ENCODE data around the gene NES. TPM values are rescaled to one million over a fixed set of nuclear protein-coding genes. Genes with fewer than 3 reads are reported as not detected.

The NES gene
- total and polyA plus RNA-seq, 2 of the 8 experiments (the other 6 are each of a cell fraction or from before 2014, with no cell fraction given), result 13.3 to 135 TPM

DNA sequence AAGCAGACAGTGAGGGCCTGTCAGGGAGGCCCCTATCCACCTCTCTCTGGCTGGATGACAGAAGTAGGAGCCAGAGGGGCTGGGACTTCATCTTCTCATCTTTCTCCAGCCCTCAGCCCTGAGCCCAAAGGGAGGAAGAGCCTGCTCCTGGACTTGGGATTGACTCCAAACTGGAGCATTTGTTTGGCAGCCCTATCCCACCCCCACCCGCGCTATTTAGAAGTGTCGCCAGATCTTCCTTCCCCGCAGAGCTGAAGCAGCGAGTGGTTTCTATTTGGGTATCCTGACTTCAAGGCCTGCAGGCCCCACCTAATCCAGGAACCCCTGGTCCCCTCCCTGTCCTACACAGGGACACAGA, 9.6 kb downstream of the NES start:
- Histone ChIP-seq H4K20me1 (replicated peaks in 1 of 2; ENCODE audit: control insufficient read depth in 1 of 2, insufficient read depth in 2 of 2, low read length in 2 of 2) (peaks cover 0 to 1% of the 10 kb centered on the region in 2 experiments), H3K27me3 (replicated peaks in 1 of 4; ENCODE audit: control insufficient read depth in 3 of 4, extremely low read depth in 1 of 4, insufficient read depth in 3 of 4, low read length in 3 of 4) (no peaks in the 10 kb centered on the region), H4K5ac (ENCODE audit: insufficient read length, low read depth, low read length) (no peak overlapping the region), H3K4me2 (ENCODE audit: insufficient read depth in 1 of 2, low read depth in 2 of 2, low read length in 2 of 2) (peak overlapping the region in 1 of 2 experiments; percentile 53; a peak in 2 of 4 replicates), H2AK5ac (ENCODE audit: low read depth, low read length) (peak overlapping the region; percentile 99), H3K56ac (replicated peaks; ENCODE audit: insufficient read length, low read depth, low read length) (no peak overlapping the region), H3K23ac (ENCODE audit: insufficient read length) (no peak overlapping the region), H3K18ac (ENCODE audit: extremely low read depth, low read length) (peak overlapping the region; percentile 86), H3K79me2 (ENCODE audit: control insufficient read depth in 1 of 2, insufficient read depth in 2 of 2, low read length in 2 of 2) (peaks cover 0 to 4% of the 10 kb centered on the region in 2 experiments; a peak in 1 of 4 replicates), H4K91ac (replicated peaks; ENCODE audit: insufficient read length, low read length) (peak overlapping the region; percentile 86), H2BK12ac (ENCODE audit: low read depth, low read length) (peak overlapping the region; percentile 10), H2BK20ac (ENCODE audit: low read length) (no peak overlapping the region), H3K23me2 (ENCODE audit: low read depth, low read length) (peaks cover 2% of the 10 kb centered on the region; the same call in 1 of the 2 replicates), H3K14ac (ENCODE audit: insufficient read length) (no peak overlapping the region), H3K27ac (ENCODE audit: low read depth, low read length) (no peak overlapping the region), H2BK15ac (ENCODE audit: low read length) (0 out of 2 replicates have a peak overlapping the region, but pooled peaks have one; percentile 25), H2BK5ac (ENCODE audit: low read depth, low read length) (peak overlapping the region; percentile 62), H4K8ac (ENCODE audit: extremely low read depth, insufficient read depth, low read length) (no peak overlapping the region), H3K4me1 (replicated peaks in 1 of 4; ENCODE audit: control insufficient read depth in 3 of 4, insufficient read depth in 4 of 4, low read length in 3 of 4) (peaks cover 8 to 66% (median 49%) of the 10 kb centered on the region in 4 experiments), H3K36me3 (ENCODE audit: control insufficient read depth in 2 of 4, insufficient read depth in 4 of 4, low read length in 3 of 4) (peaks cover 4 to 17% (median 9%) of the 10 kb centered on the region in 4 experiments; a peak in 7 of 8 replicates), H3K9me3 (ENCODE audit: insufficient read depth in 2 of 2, low read depth in 1 of 2, low read length in 1 of 2) (no peaks in the 10 kb centered on the region), H3K4me3 (ENCODE audit: extremely low read depth in 1 of 4, insufficient read depth in 2 of 4, low read depth in 3 of 4, low read length in 4 of 4) (no peak overlapping the region), H3K79me1 (ENCODE audit: low read depth, low read length) (peaks cover 2% of the 10 kb centered on the region; the same call in 1 of the 2 replicates), H3K9ac (replicated peaks in 1 of 4; ENCODE audit: extremely low read depth in 1 of 4, low read depth in 3 of 4, low read length in 3 of 4) (no peak overlapping the region), H2BK120ac (replicated peaks; ENCODE audit: low read depth, low read length) (no peak overlapping the region), H3K4ac (replicated peaks; ENCODE audit: insufficient read length, low read depth, low read length) (no peak overlapping the region), H2AFZ (ENCODE audit: low read length) (no peak overlapping the region)
- WGBS, 2 experiments (ENCODE audit: extremely low coverage in 1 of 2, insufficient coverage in 1 of 2, insufficient read length in 1 of 2, insufficient replicate concordance in 2 of 2, low coverage in 1 of 2, low lambda C conversion rate in 2 of 2, missing lambda C conversion rate in 1 of 2), result 40% methylated on average over 3 of the region's 5 CpGs; no CpG with 5 or more reads in 1 of the 2 experiments
- no peak for FAIRE-seq
- DNase-seq (ENCODE audit: low read depth in 1 of 2, low spot score in 2 of 2), result no peak
- ChIA-PET CTCF (ENCODE audit: partially characterized antibody) (interaction anchor here (0.7 to 66.0 kb wide), 6 partner anchors 8 to 260 kb away, joined by 3 to 4284 read pairs (median 5); partner anchors contain the start of genes CRABP2, ISG20L2, METTL25B and NES), POLR2A (ENCODE audit: partially characterized antibody) (interaction anchor here (1.0 to 12.0 kb wide), 10 partner anchors 8 to 88 kb away, joined by 3 to 419 read pairs (median 4); partner anchors contain the start of genes NES and TTC24)
- TF ChIP-seq RXRA (IDR thresholded peaks at IDR 0.05; ENCODE audit: insufficient read depth, low read depth, low read length), result no peak
- TF ChIP-seq SIX5 (IDR thresholded peaks at IDR 0.05; ENCODE audit: low read depth, low read length), result no peak
- no peak for TF ChIP-seq BRCA1 (IDR thresholded peaks at IDR 0.05; ENCODE audit: low read depth, low read length)
- TF ChIP-seq GABPA (IDR thresholded peaks at IDR 0.05; ENCODE audit: borderline replicate concordance, insufficient read depth, low read length), result no peak
- TF ChIP-seq SIN3A (conservative IDR thresholded peaks at IDR 0.05 in 1 of 2, IDR thresholded peaks at IDR 0.05 in 1 of 2; ENCODE audit: low read depth in 1 of 2, low read length in 2 of 2), result no peak
- TF ChIP-seq RAD21 (IDR thresholded peaks at IDR 0.05 in 1 of 2, conservative IDR thresholded peaks at IDR 0.05 in 1 of 2; ENCODE audit: low read depth in 2 of 2, low read length in 2 of 2), result no peak
- no peak for TF ChIP-seq CEBPB (IDR thresholded peaks at IDR 0.05; ENCODE audit: low read depth, low read length)
- no peak for TF ChIP-seq KDM1A (IDR thresholded peaks at IDR 0.05; ENCODE audit: borderline replicate concordance, low read length)
- no peak for TF ChIP-seq ASH2L (IDR thresholded peaks at IDR 0.05; ENCODE audit: low read length)
- TF ChIP-seq SP1 (IDR thresholded peaks at IDR 0.05; ENCODE audit: low read depth, low read length), result no peak
- TF ChIP-seq TEAD4 (IDR thresholded peaks at IDR 0.05; ENCODE audit: low read depth, low read length), result no peak
- no peak for TF ChIP-seq EP300 (IDR thresholded peaks at IDR 0.05; ENCODE audit: borderline replicate concordance in 1 of 2, low read depth in 2 of 2, low read length in 2 of 2)
- TF ChIP-seq SIRT6 (IDR thresholded peaks at IDR 0.05; ENCODE audit: low read length), result no peak
- TF ChIP-seq SUZ12 (IDR thresholded peaks at IDR 0.05; ENCODE audit: low read length), result no peak
